ENCODE data around the gene RPE65. TPM values are rescaled to one million over a fixed set of nuclear protein-coding genes. Genes with fewer than 3 reads are reported as not detected.

The RPE65 gene
- polyA plus RNA-seq, 3 donors: not detected

DNA sequence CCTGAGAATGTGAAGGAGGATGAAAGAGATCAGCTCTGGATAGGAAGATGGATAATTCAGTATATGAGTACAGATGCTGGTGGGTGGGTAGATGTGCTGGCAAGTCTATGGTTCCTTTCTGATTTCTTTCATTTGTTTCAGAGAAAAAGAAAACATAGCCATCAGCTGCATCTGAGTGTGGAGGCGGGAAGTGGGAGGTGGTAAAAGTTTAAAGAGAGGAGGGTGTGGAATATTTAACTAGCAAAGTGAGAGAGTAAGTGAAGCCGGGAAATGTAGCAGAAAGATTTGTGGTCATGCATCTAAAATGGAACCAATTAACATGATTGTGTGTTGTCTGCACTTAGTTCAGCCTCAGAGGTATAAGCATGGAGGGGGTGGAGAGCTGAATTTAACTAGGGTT lies 16.4 kb downstream of the RPE65 start:
- intact Hi-C loops (cut with micrococcal nuclease): no loop called here
- Mint-ChIP-seq H3K4me3 (no peak overlapping the region), H3K27me3 (ENCODE audit: low read depth in 3 of 3) (no peaks in the 10 kb centered on the region), H3K4me1 (peaks cover 41% of the 10 kb centered on the region), H3K36me3 (no peaks in the 10 kb centered on the region), H3K27ac (no peak overlapping the region), H3K9me3 (no peaks in the 10 kb centered on the region)
- DNase-seq: no peak
- Histone ChIP-seq H3K4me1 (ENCODE audit: control insufficient read depth in 1 of 2, insufficient read depth in 2 of 2, low read length in 2 of 2) (peaks cover 46 to 50% of the 10 kb centered on the region in 2 donors), H3K36me3 (replicated peaks in 1 of 2; ENCODE audit: control insufficient read depth in 1 of 2, insufficient read depth in 2 of 2, low read length in 2 of 2) (no peaks in the 10 kb centered on the region), H2AFZ (ENCODE audit: insufficient read depth, low read depth, low read length, poor library complexity, severe bottlenecking) (no peak overlapping the region), H3K79me2 (ENCODE audit: insufficient read depth, low read length) (no peaks in the 10 kb centered on the region), H3K9me3 (replicated peaks in 1 of 2; ENCODE audit: control insufficient read depth in 1 of 2, insufficient read depth in 1 of 2, low read length in 2 of 2) (no peaks in the 10 kb centered on the region), H3K4me3 (replicated peaks in 1 of 3; ENCODE audit: low read depth in 2 of 3, low read length in 3 of 3) (no peak overlapping the region), H3K9ac (ENCODE audit: insufficient read depth, low read length, poor library complexity, severe bottlenecking) (no peak overlapping the region), H3K27ac (ENCODE audit: low read depth in 1 of 2, low read length in 2 of 2) (no peak overlapping the region), H3K27me3 (ENCODE audit: control insufficient read depth in 2 of 2, insufficient read depth in 2 of 2, low read length in 2 of 2) (no peaks in the 10 kb centered on the region), H4K20me1 (ENCODE audit: insufficient read depth, low read length) (no peaks in the 10 kb centered on the region), H3K4me2 (replicated peaks; ENCODE audit: extremely low read depth, low read length, poor library complexity, severe bottlenecking) (no peak overlapping the region)
- TF ChIP-seq, protein P1, sequence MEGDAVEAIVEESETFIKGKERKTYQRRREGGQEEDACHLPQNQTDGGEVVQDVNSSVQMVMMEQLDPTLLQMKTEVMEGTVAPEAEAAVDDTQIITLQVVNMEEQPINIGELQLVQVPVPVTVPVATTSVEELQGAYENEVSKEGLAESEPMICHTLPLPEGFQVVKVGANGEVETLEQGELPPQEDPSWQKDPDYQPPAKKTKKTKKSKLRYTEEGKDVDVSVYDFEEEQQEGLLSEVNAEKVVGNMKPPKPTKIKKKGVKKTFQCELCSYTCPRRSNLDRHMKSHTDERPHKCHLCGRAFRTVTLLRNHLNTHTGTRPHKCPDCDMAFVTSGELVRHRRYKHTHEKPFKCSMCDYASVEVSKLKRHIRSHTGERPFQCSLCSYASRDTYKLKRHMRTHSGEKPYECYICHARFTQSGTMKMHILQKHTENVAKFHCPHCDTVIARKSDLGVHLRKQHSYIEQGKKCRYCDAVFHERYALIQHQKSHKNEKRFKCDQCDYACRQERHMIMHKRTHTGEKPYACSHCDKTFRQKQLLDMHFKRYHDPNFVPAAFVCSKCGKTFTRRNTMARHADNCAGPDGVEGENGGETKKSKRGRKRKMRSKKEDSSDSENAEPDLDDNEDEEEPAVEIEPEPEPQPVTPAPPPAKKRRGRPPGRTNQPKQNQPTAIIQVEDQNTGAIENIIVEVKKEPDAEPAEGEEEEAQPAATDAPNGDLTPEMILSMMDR (IDR thresholded peaks at IDR 0.05): no peak
- 100% methylated on average over 2 of the region's 2 CpGs for WGBS (ENCODE audit: insufficient coverage)

DNA sequence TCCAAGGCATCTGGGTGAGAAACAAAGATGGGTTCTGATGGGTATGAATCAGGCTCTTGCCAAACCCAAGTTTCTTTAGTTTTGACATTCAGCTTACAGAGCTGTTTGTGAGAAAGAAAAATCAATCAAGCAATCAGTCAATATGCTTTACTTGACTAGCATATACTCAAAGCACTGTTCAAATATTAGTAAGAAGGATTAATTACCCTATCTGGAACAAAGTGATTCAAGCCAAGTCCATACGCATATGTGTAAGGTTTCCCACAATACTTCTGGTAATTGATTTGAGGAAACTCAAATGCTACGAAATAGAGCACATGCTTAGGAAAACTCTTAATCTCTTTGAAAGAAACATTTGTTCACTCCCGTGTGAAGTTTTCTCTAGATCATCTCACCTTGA lies 18.7 kb downstream of the RPE65 start:
- TF ChIP-seq, protein P1 (IDR thresholded peaks at IDR 0.05): no peak
- Histone ChIP-seq H3K27me3 (ENCODE audit: control insufficient read depth in 2 of 2, insufficient read depth in 2 of 2, low read length in 2 of 2) (no peaks in the 10 kb centered on the region), H3K79me2 (ENCODE audit: insufficient read depth, low read length) (no peaks in the 10 kb centered on the region), H4K20me1 (ENCODE audit: insufficient read depth, low read length) (no peaks in the 10 kb centered on the region), H3K4me3 (replicated peaks in 1 of 3; ENCODE audit: low read depth in 2 of 3, low read length in 3 of 3) (no peak overlapping the region), H3K4me2 (replicated peaks; ENCODE audit: extremely low read depth, low read length, poor library complexity, severe bottlenecking) (no peak overlapping the region), H3K4me1 (ENCODE audit: control insufficient read depth in 1 of 2, insufficient read depth in 2 of 2, low read length in 2 of 2) (peaks cover 34% of the 10 kb centered on the region in 2 donors), H2AFZ (ENCODE audit: insufficient read depth, low read depth, low read length, poor library complexity, severe bottlenecking) (no peak overlapping the region), H3K9me3 (replicated peaks in 1 of 2; ENCODE audit: control insufficient read depth in 1 of 2, insufficient read depth in 1 of 2, low read length in 2 of 2) (no peaks in the 10 kb centered on the region), H3K36me3 (replicated peaks in 1 of 2; ENCODE audit: control insufficient read depth in 1 of 2, insufficient read depth in 2 of 2, low read length in 2 of 2) (no peaks in the 10 kb centered on the region), H3K27ac (ENCODE audit: low read depth in 1 of 2, low read length in 2 of 2) (no peak overlapping the region), H3K9ac (ENCODE audit: insufficient read depth, low read length, poor library complexity, severe bottlenecking) (no peak overlapping the region)
- Mint-ChIP-seq H3K4me1 (peaks cover 22% of the 10 kb centered on the region), H3K36me3 (no peaks in the 10 kb centered on the region), H3K27ac (no peak overlapping the region), H3K9me3 (no peaks in the 10 kb centered on the region), H3K27me3 (ENCODE audit: low read depth in 3 of 3) (no peaks in the 10 kb centered on the region), H3K4me3 (no peak overlapping the region)
- peak in 1 of 3 donors; percentile 30 for DNase-seq
- no CpG with 5 or more reads among the region's 3 CpGs for WGBS (ENCODE audit: insufficient coverage)
- intact Hi-C loops (cut with micrococcal nuclease): no loop called here
